ENCODE results near the gene ALKBH5. TPM values are rescaled to one million over a fixed set of nuclear protein-coding genes. Genes with fewer than 3 reads are reported as not detected.

The ALKBH5 gene
- total and polyA plus RNA-seq, 9 of the 15 experiments (the other 6 are each of a cell fraction or from before 2014, with no cell fraction given), result 11.4 to 70.0 (median 47.4) TPM

DNA sequence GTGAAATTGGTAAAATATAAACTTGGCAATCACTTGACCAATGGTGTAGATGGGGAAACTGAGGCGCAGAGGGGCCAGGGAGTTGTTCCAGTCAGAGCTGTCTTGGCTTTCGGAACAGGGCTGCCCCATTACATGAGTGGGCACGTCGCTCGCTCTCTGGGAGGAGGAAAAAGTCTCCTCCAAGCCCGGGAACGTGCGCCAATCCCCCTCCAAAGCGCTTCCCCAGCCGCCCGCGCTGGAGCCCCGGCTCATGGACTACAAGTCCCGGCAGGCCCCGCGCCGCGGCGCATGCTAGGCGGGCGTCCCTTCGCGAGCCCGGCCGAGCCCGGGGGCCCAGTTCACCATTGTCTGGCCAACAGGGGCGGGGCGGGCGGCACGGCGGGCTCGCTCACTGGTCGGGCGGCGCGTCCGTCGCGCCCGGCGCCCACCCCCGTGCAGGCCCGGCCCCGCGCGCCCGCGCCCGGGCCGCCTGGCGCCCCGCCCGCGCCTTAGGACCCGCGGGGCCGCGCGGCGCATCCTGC, 41.6 kb downstream of the ALKBH5 start, which contains the start of gene LLGL1 (continued):
- TF ChIP-seq ZNF174 (CRISPR knock-in tag; IDR thresholded peaks at IDR 0.05) (no peak), PTBP1 (IDR thresholded peaks at IDR 0.05; ENCODE audit: low read depth, low read length) (no peak), SNRNP70 (optimal IDR thresholded peaks at IDR 0.05; ENCODE audit: low read depth, low read length) (no peak), SP2 (IDR thresholded peaks at IDR 0.05; ENCODE audit: extremely low read depth, low read depth, low read length, poor library complexity, severe bottlenecking) (peak; percentile 57), FUS (optimal IDR thresholded peaks at IDR 0.05; ENCODE audit: low read depth, low read length) (no peak), FIP1L1 (IDR thresholded peaks at IDR 0.05; ENCODE audit: low read depth, low read length, poor library complexity, severe bottlenecking) (no peak), ETV5 (CRISPR knock-in tag; IDR thresholded peaks at IDR 0.05; ENCODE audit: low read depth) (no peak), LARP7 (IDR thresholded peaks at IDR 0.05) (no peak), BACH1 (tag; IDR thresholded peaks at IDR 0.05) (no peak), TRIM28 (IDR thresholded peaks at IDR 0.05) (no peak), ZBTB8A (IDR thresholded peaks at IDR 0.05; ENCODE audit: partially characterized antibody) (no peak), ZNF165 (CRISPR knock-in tag; IDR thresholded peaks at IDR 0.05; ENCODE audit: borderline replicate concordance) (no peak), FOXP1 (CRISPR knock-in tag; IDR thresholded peaks at IDR 0.05) (no peak), ATF1 (CRISPR knock-in tag; IDR thresholded peaks at IDR 0.05) (no peak), ATF1 (tag; IDR thresholded peaks at IDR 0.05) (0 out of 2 replicates have a peak, but pooled peaks have one; percentile 13), ZNF124 (CRISPR knock-in tag; IDR thresholded peaks at IDR 0.05) (no peak), NR4A1 (CRISPR knock-in tag; IDR thresholded peaks at IDR 0.05) (no peak), NR4A1 (tag; IDR thresholded peaks at IDR 0.05) (no peak), SREBF1 (IDR thresholded peaks at IDR 0.05; ENCODE audit: borderline replicate concordance, low read depth, low read length) (no peak), ZNF134 (CRISPR knock-in tag; conservative IDR thresholded peaks at IDR 0.05) (no peak), TCFL5 (CRISPR knock-in tag; conservative IDR thresholded peaks at IDR 0.05) (no peak), KDM5B (IDR thresholded peaks at IDR 0.05; ENCODE audit: insufficient replicate concordance, low read depth, low read length) (peak; percentile 7)
- TF ChIP-seq, protein P1, sequence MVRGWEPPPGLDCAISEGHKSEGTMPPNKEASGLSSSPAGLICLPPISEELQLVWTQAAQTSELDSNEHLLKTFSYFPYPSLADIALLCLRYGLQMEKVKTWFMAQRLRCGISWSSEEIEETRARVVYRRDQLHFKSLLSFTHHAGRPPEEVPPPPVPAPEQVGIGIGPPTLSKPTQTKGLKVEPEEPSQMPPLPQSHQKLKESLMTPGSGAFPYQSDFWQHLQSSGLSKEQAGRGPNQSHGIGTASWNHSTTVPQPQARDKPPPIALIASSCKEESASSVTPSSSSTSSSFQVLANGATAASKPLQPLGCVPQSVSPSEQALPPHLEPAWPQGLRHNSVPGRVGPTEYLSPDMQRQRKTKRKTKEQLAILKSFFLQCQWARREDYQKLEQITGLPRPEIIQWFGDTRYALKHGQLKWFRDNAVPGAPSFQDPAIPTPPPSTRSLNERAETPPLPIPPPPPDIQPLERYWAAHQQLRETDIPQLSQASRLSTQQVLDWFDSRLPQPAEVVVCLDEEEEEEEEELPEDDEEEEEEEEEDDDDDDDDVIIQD (CRISPR knock-in tag; IDR thresholded peaks at IDR 0.05), result no peak
- TF ChIP-seq, protein P2, sequence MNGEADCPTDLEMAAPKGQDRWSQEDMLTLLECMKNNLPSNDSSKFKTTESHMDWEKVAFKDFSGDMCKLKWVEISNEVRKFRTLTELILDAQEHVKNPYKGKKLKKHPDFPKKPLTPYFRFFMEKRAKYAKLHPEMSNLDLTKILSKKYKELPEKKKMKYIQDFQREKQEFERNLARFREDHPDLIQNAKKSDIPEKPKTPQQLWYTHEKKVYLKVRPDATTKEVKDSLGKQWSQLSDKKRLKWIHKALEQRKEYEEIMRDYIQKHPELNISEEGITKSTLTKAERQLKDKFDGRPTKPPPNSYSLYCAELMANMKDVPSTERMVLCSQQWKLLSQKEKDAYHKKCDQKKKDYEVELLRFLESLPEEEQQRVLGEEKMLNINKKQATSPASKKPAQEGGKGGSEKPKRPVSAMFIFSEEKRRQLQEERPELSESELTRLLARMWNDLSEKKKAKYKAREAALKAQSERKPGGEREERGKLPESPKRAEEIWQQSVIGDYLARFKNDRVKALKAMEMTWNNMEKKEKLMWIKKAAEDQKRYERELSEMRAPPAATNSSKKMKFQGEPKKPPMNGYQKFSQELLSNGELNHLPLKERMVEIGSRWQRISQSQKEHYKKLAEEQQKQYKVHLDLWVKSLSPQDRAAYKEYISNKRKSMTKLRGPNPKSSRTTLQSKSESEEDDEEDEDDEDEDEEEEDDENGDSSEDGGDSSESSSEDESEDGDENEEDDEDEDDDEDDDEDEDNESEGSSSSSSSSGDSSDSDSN (IDR thresholded peaks at IDR 0.05; ENCODE audit: borderline replicate concordance in 1 of 2, low read depth in 2 of 2, low read length in 2 of 2), result no peak
- TF ChIP-seq, protein P3, sequence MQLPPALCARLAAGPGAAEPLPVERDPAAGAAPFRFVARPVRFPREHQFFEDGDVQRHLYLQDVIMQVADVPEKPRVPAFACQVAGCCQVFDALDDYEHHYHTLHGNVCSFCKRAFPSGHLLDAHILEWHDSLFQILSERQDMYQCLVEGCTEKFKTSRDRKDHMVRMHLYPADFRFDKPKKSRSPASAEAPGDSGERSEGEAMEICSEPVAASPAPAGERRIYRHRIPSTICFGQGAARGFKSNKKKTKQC (CRISPR knock-in tag; IDR thresholded peaks at IDR 0.05), result no peak
